Measurements from ENCODE around the gene SCYGR8.

The SCYGR8 gene, protein sequence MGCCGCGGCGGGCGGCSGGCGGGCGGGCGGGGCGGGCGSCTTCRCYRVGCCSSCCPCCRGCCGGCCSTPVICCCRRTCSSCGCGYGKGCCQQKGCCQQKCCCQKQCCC

GRCh38 chr2:227745594-227745993 is at the start of gene SCYGR8:
Gene SCYGR8, plus strand, starts transcription at chr2:227745894. Its CDS starts 0 bp downstream, at chr2:227745894.
- no peak for DNase-seq
- H3K27me3 ChIP-seq = no peaks in the 10 kb centered on the region
- intact Hi-C loops (cut with DNase I; ENCODE audit: low total_unique reads) = no loop called here
- H3K36me3 ChIP-seq = no peaks in the 10 kb centered on the region
- no peak for TF ChIP-seq CTCF (IDR thresholded peaks at IDR 0.05)
- no peaks in the 10 kb centered on the region for H3K9me3 ChIP-seq
- no peak within 1 kb of the TSS for H3K4me3 ChIP-seq
- H3K27ac ChIP-seq = no peak within 1 kb of the TSS
- H3K4me1 ChIP-seq = no peaks in the 10 kb centered on the region

GRCh38 chr2:227696990-227697679 is 48.6 kb upstream of the SCYGR8 start:
- Histone ChIP-seq H3K4me1 (no peaks in the 10 kb centered on the region), H3K27me3 (no peaks in the 10 kb centered on the region), H3K36me3 (no peaks in the 10 kb centered on the region), H3K27ac (no peak overlapping the region), H3K9me3 (no peaks in the 10 kb centered on the region), H3K4me3 (no peak overlapping the region)
- no peak for TF ChIP-seq CTCF (IDR thresholded peaks at IDR 0.05)
- DNase-seq = no peak
- intact Hi-C loops (cut with DNase I; ENCODE audit: low total_unique reads) = no loop called here

DNA sequence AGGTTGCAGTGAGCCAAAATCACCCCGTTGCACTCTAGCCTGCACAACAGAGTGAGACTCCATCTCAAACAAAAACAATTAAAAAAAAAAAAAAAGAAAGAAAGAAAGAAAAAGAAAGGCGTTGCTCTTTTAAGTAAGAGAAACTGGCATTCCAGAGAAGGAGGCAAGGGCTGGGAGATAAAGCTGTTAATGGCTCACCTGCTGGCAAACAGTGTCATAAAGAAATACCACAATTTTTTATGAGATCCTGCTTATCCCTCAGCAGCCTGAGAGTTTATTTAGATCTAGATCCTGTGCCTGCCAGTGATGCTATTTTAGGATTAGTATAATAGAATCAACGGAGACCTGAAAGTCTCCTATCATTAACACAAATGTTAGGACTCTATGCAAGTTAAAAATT is 44.1 kb upstream of the SCYGR8 start:
- Histone ChIP-seq H3K9me3 (no peaks in the 10 kb centered on the region), H3K4me1 (no peaks in the 10 kb centered on the region), H3K4me3 (no peak overlapping the region), H3K27ac (no peak overlapping the region), H3K27me3 (no peaks in the 10 kb centered on the region), H3K36me3 (no peaks in the 10 kb centered on the region)
- intact Hi-C loops (cut with DNase I; ENCODE audit: low total_unique reads) = no loop called here
- TF ChIP-seq CTCF (IDR thresholded peaks at IDR 0.05) = no peak
- no peak for DNase-seq

GRCh38 chr2:227703280-227703732 is 42.4 kb upstream of the SCYGR8 start:
- DNase-seq = no peak
- no peaks in the 10 kb centered on the region for H3K36me3 ChIP-seq
- H3K27me3 ChIP-seq = no peaks in the 10 kb centered on the region
- no peaks in the 10 kb centered on the region for H3K9me3 ChIP-seq
- H3K4me1 ChIP-seq = no peaks in the 10 kb centered on the region
- no peak for TF ChIP-seq CTCF (IDR thresholded peaks at IDR 0.05)
- H3K27ac ChIP-seq = no peak overlapping the region
- no peak overlapping the region for H3K4me3 ChIP-seq
- intact Hi-C loops (cut with DNase I; ENCODE audit: low total_unique reads) = no loop called here

GRCh38 chr2:227703961-227704360 is 41.7 kb upstream of the SCYGR8 start:
- H3K9me3 ChIP-seq = no peaks in the 10 kb centered on the region
- H3K4me3 ChIP-seq = no peak overlapping the region
- no peaks in the 10 kb centered on the region for H3K36me3 ChIP-seq
- H3K27ac ChIP-seq = no peak overlapping the region
- DNase-seq = no peak
- TF ChIP-seq CTCF (IDR thresholded peaks at IDR 0.05) = no peak
- H3K27me3 ChIP-seq = no peaks in the 10 kb centered on the region
- no peaks in the 10 kb centered on the region for H3K4me1 ChIP-seq
- intact Hi-C loops (cut with DNase I; ENCODE audit: low total_unique reads) = no loop called here

Measured in tibial artery (tissue), 4 donors.